Caki2 (cell line): ENCODE results near the gene EPHX1. TPM values are rescaled to one million over a fixed set of nuclear protein-coding genes. Genes with fewer than 3 reads are reported as not detected.
"Not testable (repeated sequence)": the region's sequence is repeated elsewhere in the genome, so short reads cannot be mapped to it uniquely, and the experiment has no call there.

ENCODE experiments used
- DNase-seq: peaks from one replicate; pipeline ENCODE4 v3.0.0-alpha.2; 2015; ENCODE audit warnings: low read depth
- in situ Hi-C: cut with HindIII; loops from 2 replicates; pipeline ENCODE4 v1.10.0; 2016; ENCODE audit warnings: low sequenced_read_pairs, low pct_unique_long_range_greater_than_20kb, mixed read lengths
- total RNA-seq: library from RNA; depleted of rRNA; stranded (reverse); fragments of >200 nt; shearing (Covaris generic); gene quantifications from 2 replicates; pipeline ENCODE4 v1.2.3, GENCODE V29; 2014; ENCODE audit warnings: low replicate concordance

The EPHX1 gene
- total RNA-seq, 1 experiment from 2014 or later = 251 TPM

DNA sequence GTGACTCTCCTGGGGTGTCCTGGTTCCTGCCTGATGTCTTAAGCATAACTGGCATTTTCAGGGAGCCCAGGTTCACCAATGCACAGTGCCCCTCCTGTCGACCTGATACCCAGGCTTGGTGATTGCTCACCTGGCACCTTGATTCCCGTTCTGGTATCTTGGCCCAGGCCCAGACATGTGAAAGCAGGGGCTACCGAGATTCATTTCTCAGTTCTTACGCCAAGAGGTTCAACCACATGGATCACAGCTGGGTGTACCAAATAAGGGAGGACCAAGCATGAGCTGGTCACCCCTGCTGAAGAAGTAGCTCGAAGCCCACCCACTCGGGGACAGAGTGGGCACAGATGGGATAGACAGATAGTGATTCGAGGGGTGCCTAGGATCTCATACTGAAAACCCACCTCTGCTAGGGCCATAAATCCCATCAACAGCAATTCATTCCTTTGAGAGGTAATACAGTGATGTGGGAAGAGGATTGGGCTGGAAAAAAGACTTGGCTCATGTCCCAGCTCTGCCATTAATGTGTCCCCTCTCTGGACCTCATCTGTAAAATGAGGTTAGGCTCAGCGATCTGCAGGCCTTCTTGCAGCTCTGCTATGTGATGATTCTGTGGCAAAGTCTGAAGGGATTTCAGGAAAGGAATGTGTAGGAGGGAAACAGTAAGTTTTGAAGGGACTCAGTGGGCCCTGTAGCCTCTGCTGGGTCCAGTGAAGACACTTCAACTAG, 2.7 kb downstream of the EPHX1 start:
- in situ Hi-C loops = no loop called here
- DNase-seq = no peak

DNA sequence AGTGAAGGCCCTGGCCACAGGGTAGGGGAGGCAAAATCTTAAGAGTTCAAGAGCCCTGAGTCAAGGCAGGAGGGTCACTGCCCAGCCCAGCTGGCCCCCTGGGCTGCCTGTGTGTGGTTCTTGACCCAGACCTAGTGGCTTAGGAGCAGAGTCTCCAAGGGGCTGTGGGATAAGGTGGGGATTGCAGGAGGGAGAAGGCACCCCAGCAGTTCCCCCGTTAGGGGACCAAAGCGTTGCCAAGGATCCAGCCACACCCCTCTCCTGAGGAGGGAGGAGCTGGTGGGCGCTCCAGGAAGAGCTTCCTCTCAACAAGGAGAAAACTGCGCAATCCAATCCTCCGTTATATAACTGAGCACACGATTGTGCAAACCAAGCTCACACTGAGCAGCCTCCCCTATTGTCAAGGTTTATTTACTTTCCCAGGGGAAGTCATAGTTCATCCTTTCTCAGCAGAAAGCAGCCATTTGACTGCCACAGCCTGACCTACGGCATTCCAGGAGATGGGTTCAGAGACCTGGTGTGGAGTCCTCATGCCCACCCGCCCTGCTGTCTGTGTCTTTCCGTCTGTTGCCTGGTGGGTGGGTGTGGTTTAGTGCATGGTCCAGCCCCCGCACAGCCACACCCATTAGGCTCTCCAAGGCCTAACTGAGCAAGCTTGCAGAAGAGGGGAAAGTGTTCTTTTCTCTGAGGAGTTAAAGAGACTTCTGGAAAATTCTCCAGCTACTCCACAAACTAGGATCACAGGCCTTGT, 3.5 kb downstream of the EPHX1 start:
- peak; percentile 91 for DNase-seq
- in situ Hi-C loops = no loop called here

DNA sequence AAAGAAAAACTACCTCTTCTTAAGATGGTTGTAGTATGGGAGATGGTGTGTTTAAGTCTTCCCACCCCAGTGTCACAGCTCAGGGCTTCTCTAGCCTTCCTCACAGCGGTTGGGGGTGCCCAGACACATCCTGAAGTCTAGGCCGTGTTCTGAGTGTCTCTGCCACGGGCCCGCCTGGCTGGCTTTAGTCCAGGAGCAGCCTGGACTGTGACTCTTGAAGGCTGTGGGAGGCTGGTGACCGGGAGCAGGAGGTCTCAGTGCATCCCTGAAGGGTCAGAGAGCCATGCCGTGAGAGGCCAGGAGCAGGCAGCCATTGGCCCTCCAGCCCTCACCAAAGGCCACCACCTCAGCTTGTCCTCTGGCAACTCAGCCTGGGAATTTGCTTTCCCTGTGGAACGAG, 4.5 kb downstream of the EPHX1 start:
- in situ Hi-C loops = no loop called here

DNA sequence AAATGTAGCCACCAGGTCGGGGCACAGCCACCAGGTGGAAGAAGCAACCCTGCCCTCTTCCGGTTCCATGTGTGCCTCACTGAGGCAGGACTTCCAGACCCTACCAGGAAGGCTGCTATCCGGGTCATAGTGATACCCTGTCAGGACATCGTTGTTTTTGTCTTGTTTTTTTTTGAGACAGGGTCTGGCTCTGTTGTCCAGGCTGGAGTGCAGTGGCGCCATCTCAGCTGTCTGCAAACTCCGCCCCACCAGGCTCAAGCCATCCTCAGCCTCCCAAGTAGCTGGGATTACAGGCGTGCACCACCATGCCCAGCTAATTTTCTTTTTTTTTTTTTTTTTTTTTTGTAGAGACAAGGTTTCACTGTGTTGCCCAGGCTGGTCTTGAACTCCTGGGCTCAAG, 5.2 kb downstream of the EPHX1 start:
- in situ Hi-C loops, DNase-seq: not testable (repeated sequence)

More for the DNA sequence above, 4.5 kb downstream of the EPHX1 start:
- no peak for DNase-seq

DNA sequence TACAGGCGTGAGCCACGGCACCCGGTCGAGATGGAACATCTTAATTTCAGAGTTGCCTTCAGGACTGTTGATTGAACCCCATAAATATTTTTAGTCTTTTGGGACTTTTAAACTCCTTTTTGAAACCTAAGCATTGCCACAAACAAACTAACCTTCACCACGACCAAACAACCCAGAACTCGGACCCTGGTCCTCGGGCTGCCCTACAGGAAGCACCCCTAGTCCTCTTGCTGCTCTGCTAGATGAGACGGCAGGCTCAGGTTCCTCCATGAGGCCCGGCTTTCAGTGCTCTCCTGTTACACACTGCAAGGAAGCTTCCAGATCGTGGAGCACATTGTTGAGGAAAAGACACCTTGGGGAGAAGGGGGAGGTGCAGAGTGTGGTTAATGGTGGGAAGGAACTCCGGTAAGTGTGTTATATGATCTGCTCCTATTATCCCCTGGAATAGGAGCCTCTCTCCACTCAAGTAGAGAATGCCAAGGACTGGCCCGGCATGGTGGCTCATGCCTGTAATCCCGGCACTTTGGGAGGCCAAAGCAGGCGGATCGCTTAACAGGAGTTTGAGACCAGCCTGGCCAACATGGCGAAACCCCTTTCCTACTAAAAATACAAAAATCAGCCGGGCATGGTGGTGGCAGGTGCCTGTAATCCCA, 5.7 kb downstream of the EPHX1 start:
- DNase-seq = no peak
- in situ Hi-C loops = no loop called here

DNA sequence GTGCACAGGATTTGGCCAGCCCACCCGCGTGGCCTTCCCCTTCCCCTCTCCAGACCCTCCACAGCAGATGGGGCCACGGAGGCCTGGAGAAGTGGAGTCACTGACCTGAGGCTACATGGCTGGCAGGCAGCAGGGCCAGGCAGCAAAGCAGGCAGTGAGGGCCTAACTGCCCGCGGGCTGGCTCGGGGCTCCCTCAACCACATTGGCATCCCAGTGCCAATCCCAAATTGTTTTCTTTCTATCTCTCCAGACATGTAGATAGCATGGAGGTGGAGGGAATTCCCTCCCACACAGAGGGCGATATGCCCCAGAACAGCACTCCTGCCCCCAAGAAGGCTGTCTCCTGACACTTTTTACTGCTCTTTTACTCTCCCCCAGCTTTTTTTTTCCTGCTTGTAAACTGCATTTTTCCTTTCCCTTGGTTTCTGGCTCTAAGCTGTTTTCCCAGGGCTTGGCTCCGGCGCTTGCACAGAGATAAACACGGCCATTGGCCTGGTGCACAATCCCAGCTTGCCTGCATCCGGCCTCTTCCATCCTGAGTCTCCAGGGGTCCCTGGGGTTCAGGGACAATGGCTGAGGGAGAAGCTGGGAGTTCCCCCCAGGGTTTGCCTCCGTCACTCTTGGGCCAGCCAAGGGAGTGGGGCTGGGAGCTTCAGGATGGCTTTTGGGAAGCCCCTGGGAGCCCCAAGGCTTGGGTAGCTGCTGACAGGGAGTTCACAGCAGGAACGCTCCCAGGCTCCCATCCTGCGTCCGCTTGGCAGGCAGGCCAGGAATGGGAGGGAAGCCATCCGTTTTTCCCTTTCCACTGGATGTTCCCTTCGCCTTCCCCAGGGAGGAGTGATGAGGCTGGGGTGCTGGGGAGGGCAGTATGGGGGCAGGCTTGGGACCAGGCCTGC, 7.0 kb downstream of the EPHX1 start:
- no peak for DNase-seq
- in situ Hi-C loops = no loop called here

DNA sequence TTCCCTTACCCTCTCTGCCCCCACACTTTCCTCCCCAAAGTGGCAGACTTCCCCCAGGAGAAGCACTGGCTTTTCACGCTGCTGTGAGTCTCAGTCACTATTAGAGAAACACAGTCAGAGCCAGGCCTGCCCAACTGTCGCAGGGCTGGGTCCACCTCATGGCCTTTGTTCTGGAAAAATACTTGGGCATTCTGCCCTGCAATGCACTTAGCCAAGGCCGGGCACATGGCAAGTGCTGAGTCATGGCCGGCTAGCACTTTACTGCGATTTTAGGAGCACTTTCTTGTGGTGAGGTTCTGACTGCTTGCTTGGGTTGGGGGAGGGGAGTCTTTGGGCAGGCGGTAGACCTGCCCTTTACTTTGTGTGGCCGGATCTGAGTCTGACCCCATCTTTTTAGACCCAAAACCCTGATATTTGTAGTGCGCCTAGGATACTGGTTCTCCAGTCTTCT, 7.7 kb downstream of the EPHX1 start:
- in situ Hi-C loops = no loop called here
- peak; percentile 91 for DNase-seq

DNA sequence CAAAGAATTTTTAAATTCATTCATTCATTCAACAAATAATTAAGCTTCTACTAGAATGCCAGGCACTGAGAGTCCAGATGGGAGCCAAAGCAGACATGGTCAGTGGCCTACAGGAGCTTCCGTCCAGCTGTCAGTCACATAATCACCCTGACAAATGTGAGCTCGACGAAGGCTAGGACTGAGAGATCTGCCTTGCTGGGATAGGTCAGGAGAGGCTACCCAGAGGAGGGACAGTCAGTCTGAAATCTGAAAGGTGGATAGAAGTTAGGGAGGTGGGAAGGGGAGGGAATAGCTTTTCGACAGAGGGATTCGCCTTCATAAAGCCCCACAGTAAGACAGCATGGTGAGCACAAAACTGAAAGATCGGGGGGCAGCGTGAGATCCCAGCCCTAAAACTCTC, 8.3 kb downstream of the EPHX1 start:
- in situ Hi-C loops = no loop called here
- peak; percentile 10 for DNase-seq

DNA sequence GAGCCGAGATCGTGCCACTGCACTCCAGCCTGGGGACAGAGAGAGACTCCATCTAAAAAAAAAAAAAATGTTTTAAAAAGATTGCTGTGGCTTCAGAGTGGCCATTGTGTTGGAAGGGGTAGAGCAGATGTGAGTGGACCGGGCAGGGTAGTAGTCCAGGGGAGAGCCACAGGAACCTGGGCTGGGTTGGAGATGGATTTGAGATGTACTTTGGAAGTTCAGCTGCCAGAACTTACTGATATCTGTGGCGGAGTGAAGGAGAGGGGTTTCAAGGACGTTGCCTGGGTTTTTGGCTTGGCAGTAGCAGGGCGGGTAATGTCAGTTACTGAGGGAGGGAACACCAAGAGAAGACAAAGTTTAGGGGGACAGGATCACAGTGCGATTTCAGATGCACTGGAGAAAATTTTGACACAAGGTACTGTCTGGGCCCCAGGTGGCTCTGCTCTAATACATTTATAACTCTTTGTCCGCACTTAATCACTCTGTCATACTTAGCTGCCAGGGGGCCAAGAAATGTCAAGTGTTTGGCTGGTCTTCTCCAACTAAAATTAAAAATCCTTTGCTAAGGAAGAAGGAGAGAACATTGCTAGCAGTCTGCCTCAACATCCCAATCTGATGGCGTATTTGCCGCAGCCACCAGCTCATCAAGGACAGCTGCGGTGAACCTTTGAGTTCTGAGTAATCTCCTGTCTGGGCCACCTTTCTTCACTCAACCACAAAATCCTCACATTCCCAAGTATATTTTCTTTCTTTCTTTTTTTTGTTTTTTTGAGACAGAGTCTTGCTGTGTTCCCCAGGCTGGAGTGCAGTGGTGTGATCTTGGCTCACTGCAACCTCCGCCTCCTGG, 9.6 kb downstream of the EPHX1 start:
- in situ Hi-C loops = no loop called here
- no peak for DNase-seq

DNA sequence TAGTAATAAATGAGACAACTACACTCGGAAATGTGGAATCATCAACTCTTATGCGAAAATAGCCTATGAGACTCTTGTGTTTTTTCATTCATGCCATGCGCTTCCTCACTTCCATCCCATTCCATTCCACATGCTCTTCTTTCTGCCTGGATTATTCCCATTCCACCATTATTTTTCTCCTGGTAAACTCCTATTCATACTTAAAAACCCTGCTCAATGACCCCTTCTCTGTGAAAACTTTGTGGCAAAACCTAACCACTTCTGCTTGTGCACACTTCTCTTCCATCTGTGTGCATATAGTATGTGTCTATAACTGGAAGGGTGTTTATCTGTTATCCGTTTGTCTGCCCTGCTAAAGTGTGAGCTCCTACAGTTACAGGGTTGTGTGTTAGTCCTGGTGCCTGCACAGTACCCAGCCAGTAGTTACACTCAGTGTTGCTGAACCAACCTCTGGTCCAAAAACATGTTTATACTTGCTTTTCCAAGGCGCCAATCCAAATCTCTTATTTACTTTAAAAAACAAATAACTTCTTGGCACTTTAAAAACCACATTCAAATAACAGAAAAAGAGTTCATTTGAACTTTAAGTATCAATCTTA, 10.7 kb downstream of the EPHX1 start:
- DNase-seq = no peak
- in situ Hi-C loops = no loop called here

DNA sequence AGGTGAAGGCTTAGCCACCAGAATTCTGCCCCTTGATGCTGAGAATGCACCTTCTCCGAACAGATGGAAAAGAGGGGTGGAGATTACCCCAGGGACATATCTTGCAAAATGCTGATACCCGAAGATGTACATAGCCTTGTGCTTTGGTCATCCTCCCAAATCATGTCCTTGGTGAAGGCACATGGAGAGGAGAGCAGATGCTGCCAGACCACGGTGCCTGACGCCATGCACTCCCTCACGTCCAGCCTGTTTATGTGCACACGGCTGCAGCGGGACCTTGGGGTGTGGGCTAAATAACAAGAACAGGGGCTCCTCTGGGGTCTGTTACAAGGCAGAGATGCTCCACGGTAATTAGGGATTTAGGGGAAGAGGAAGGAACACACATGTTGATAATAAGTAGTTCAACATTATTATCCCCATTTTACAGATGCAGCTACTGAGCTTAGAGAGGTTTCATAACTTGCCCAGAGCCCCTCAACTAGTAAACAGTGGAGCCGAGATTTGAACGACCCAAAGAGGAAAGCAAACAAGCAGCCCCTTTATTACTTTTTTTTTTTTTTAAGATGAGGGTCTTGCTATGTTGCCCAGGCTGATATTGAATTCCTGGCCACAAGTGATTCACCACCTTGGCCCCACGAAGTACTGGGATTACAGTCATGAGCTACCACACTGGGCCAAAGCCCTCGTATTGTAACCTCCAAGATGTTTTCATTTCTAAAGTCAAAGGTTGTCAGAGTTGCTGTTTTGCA, 12.9 kb downstream of the EPHX1 start:
- in situ Hi-C loops = no loop called here
- no peak for DNase-seq

DNA sequence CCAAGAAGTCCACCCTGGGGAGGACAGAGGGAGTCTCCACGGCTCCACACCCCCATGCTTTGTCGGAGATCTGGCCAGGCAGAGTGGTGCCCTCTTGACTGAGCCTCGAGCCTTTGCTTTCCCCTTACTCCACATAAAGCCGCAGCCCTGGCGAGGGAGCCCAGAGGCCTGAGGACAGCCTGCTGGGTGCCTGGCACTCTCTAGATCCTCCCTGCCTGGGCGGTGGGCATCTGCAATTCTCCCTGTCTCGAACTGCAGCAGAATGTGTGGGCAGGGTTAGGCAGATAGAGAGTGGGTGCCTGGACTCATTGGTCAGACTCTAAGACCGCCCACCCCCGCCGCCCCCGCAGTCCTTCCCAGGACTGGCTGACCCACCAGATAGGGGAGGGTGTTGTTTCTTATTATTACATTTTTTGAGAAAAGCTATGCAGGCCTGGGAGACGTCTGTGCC, 13.9 kb downstream of the EPHX1 start:
- in situ Hi-C loops = no loop called here
- no peak for DNase-seq

DNA sequence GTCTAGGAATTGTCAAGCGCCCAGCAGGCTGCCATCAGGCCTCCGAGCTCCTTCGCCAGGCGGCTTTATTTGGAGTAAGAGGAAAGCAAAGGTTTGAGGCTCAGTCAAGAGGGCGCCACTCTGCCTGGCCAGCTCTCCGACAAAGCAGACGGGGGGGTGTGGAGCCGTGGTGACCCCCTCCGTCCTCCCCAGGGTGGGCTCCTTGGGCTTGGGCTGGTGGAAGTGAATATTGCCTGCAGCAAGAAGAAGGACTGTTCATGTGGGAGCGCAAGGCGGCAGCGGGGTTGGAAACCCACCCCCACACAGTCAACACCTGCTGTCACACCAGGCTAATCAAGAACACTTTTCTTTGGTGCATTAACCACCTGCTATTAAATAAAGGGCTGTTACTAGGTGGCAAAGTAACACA, 14.6 kb downstream of the EPHX1 start:
- no peak for DNase-seq
- in situ Hi-C loops = no loop called here

DNA sequence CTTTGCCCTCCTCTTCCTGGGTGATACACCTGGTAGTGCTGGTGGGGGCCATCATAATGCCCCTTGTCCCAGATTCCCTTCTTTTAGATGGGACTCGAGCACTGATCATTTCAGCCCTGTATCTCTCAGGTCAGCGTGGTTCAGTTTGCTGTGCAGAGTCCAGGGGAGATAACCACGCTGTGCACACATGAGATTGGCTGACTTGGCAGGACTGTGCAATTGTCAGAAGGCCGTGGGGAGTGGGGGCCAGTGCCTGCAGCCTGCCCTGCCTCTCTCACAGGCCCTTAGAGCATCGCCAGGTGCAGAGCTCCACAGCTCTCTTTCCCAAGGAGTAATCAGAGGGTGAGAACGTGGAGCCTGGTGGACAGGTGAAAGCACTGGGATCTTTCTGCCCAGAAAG, 15.2 kb downstream of the EPHX1 start:
- in situ Hi-C loops = no loop called here
- DNase-seq = no peak

DNA sequence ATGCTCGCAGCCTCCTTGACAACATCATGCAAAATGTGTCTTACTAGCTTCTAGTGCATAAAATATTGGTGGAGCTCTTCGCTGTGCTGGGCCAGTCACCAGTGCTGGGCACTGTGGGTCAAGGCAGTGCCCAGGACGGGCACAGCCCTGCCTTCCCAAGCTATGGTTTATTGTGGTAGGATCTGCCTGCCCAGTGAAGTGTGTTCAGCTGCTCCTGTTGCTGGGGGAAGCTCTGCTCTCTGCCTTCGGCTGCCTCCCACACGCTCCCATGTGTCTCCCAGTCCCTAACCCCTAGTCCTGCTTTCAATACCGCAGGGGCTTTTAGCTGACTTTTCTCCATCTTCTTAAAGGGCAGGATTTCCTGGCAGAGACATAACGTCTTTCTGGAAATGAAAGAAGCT, 15.7 kb downstream of the EPHX1 start:
- in situ Hi-C loops = no loop called here
- no peak for DNase-seq

DNA sequence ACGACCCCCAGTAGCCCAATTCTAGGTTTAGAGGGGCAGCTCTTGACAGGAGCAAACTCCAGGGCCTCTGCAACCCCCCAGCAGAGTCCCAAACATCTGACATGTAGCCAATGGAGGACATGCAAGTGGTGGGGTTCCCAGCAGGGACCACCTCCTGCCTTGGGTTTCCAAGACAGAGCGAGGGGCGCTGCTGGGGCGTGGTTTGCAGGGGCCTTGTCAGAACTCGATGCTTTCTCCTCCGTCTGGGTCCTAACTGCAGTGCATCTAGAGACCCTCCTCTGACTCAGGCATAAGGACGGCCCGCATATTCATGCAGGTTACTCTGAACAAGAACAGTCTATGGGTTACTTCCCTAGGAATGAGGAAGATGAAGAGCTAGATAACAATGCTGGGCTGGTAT, 17.2 kb downstream of the EPHX1 start:
- in situ Hi-C loops = no loop called here
- no peak for DNase-seq
